ENCODE measurements around the gene DMXL2.
"Not testable (repeated sequence)": the region's sequence is repeated elsewhere in the genome, so short reads cannot be mapped to it uniquely, and the experiment has no call there.

Gene DMXL2

GRCh38 chr15:51568939-51569784 is 53.4 kb downstream of the DMXL2 start:
- not testable (repeated sequence) for DNase-seq

DNA sequence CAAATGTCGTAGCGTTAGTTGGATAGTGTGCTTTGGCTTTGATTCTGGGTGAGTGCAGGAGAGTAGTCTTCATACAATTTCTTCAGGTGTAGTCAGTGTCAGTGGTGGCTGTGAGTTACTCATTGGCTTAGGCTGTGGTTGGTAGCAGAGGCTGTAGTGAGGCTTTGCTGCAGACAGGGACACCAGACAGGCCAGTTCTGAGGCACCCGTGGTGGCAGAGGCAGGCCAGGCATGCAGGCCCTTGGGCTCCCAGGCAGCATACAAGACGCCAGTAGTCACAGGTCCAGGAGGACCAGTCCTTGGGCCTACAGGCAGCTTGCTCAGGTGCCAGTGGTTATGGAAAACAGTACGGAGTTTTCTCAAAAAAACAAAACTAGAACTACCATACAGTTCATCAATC is 61.3 kb downstream of the DMXL2 start:
- no peak for DNase-seq

- no peak for DNase-seq
Observed at GRCh38 chr15:51558876-51559275, 63.7 kb downstream of the DMXL2 start.

DNA sequence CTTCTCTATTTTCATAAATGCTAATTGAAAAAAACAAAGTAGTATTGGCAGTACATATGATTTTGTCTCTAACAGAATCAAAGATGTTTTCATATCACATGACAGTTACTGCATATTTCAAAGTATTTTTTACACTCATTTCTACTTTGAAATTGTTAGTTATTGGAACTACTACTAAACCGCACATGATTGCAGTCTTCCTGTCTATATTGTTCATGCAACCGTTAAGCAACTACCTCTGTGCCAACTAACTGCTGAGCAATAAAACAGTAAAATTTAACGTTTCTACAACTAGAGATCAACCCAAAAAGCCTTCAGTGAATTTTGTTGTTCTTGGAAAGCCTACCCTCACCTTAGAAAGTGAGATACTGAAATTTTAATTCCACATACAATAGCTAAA is 64.2 kb downstream of the DMXL2 start:
- DNase-seq = no peak

DNA sequence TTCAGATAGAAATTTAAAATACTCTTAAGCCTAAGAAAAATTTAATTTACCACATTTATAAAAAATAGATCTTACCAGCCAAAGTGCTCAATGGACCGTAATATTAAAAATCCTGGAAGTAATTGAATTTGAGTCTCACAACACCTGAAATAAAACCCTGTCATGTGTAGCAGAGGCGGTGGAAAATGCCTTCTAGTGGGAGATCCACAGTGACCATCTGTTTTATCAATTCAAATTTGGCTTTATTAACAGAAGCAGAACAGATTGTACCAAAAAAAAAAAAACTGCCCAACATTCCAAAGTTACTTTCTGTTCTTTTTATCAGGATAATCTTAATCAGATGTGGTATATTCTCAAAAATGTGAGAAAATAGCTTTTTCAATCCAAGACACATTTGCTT is 71.7 kb downstream of the DMXL2 start:
- DNase-seq = no peak

DNA sequence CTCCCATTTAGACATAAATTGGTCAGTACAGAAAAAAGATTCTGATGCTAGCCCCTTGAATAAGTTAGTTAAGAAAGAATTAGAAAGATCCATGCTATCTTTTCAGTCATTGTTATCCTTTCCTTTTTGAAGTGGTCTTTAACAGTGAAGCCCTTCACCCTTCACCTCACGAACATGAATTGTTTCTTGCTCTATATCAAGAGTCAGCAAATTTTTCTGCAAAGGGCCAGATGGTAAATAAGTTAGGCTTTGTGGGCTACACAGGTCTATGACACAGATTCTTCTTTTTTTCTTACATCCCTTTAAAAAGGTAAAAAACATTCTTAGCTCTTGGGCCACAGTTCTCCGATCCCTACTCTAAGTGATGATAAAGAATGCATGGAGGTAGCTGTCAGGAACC is 74.9 kb downstream of the DMXL2 start:
- DNase-seq = no peak

- DNase-seq = no peak
Observed at GRCh38 chr15:51536965-51537574, 85.5 kb downstream of the DMXL2 start.

GRCh38 chr15:51533672-51534398 is 88.7 kb downstream of the DMXL2 start:
- DNase-seq = no peak

DNA sequence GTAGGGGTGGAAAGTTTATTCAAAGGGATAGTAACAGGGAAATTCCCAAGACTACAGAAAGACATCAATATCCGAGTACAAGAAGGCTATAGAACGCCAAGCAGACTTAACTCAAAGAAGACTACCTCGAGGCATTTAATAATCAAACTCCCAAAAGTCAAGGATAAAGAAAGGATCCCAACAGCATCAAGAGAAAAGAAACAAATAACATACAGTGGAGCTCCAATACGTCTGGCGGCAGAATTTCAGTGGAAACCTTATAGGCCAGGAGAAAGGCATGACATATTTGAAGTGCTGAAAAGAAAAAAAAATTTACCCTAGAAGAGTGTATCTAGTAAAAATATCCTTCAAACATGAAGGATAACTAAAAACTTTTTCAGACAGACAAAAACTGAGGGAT is 95.6 kb downstream of the DMXL2 start:
- DNase-seq = no peak

DNA sequence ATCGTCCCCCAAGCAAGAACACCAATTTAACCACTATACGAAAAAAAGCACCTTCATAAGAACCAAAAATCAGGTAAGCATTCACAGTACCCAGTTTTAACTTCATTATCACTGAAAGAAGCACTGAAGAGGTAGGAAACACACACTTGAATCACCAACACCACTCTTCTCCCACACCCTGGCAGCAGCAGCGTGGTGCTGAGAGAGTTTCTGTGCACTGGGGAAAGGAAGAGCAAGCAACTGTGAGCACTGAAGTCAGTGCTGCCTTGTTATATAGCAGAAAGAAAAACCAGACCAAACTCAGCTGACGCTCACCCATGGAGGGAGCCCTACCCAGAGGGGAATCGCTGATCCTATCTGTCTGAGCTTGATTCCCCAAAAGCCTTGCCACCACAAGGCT is 98.2 kb downstream of the DMXL2 start:
- DNase-seq = no peak

DNA sequence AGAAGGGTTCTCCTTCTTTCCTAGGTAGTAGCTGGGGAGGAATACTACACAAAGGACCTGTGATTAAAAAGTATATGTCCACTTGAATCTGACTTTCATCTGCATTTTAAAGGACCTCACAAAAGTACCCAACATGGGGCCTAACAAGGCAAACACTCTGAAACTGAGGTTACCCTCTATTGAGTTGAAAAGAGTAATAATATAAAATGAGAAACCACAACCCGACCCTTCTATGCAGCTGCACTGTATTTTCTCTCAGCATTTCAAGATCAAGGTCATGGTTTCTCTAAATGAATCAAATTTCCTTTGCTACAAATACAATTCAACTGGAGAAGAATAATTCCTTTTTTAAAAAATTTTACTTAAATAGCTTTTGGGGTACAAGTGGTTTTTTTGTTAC is 106.3 kb downstream of the DMXL2 start:
- DNase-seq = no peak

DNA sequence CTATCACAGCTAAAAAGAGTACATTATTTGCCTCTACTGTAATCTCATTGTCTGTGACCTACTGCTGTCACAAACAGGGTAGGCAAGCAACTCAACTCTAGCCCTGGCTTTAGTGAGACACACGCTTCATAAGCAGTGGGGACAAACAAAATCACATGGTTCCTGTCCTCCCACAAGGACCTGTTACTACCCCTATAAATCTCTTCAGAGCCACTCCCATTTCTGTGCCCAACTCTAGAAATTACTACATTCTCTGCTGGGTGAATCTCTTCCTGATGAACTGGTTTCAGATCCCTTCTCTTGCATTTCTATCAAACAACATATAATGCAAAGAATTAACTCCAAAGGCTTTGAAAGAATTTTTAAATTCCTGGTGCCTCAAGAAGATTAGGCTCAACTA is 117.3 kb downstream of the DMXL2 start:
- DNase-seq = no peak

DNA sequence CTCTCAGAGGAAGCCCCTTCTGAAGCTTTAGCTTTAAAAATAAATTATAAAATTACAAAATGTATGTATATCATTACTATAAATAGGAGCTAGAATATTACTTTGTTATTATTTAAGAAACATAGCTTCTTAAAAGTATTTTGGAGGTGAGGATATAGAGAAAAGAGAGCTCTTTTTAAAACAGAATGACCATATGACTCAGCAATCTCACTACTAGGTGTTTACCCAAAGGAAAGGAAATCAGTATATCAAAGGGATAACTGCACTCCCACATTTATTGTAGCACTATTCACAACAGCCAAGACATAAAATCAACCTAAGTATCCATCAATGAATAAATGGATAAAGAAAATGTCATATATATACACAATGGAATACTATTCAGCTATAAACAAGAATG is 119.6 kb downstream of the DMXL2 start:
- no peak for DNase-seq

DNA sequence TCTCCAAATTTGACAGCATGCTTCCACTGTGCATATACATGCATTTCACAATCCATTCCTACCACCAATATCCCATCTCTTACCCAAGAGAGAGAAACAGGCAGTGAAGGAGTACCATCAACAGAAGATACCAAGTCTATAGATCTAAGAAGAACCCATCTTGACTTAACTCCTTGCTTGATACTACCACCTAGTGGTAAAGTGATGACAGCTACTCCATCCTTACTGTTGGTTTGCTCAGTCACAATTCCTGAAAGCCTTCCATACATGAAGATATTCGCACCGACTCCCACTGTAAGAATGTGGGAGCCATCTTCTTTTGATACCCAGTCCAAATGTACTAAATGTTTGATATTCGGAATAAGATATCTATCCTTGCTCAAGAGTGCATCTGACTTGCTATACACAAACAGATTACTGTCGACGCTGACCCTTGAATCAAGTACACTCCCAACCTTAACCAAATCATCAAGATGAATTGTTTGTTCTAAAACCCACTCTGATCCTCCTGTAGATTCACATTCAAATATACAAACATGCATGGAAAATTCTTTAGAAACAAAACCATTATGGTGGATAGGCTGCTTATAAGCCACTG is 123.1 kb downstream of the DMXL2 start:
- no peak for DNase-seq

DNA sequence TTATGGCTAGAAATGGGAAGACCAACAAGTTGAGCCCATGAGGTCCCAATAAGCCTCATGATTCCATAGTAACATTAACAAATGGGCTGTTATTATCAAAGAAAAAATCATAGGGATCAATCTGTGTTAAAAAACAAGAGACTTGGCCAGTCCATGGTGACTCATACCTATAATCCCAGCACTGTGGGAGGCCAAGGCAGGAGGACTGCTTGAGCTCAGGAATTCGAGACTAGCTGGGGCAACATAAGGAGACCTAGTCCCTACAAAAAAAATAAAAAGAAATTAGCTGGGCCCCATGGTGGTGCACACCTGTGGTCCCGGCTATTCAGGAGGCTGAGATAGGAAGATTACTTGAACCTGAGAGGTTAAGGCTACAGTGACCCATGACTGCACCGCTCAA is 124.8 kb downstream of the DMXL2 start:
- DNase-seq = no peak

DNA sequence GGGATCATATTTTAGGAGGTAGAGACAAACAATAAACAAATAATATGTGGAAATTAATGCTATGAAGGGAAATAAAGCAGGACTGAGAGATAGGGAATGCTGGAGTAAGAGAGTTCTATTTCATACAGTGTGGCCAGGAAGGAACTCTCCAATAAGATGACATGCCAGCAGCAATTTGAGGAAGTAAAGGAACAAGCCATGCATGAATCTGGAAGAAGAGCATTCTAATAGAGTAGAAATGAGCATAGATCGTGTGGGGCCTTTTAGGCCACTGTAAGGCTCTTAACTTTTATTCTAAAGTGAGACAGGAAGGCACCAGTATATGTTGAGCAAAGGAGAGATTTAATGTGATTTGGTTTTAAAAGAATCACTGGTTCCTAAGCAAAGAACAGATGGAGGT is 126.3 kb downstream of the DMXL2 start:
- no peak for DNase-seq

GRCh38 chr15:51494411-51495314 is 127.9 kb downstream of the DMXL2 start:
- DNase-seq = no peak

- DNase-seq = no peak
Observed at GRCh38 chr15:51493892-51494291, 128.7 kb downstream of the DMXL2 start.

DNA sequence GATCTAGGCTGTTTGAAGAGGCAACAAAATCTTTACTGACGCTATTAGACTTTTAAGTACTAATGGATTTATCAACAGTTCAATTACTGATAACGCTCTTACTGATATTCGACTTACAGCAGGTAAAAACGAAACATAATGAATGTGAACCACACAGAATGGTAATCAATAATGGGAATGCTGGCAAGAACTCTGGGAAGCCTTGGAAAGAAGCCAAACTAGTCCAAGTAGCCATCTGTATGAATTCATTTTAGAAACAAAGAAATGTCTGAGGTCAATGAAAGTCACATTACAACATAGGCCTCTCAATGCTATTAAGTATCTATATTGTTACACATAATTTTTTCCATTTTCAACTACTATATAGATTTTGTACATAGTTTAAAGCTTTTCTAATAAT is 130.0 kb downstream of the DMXL2 start:
- DNase-seq = no peak

DNA sequence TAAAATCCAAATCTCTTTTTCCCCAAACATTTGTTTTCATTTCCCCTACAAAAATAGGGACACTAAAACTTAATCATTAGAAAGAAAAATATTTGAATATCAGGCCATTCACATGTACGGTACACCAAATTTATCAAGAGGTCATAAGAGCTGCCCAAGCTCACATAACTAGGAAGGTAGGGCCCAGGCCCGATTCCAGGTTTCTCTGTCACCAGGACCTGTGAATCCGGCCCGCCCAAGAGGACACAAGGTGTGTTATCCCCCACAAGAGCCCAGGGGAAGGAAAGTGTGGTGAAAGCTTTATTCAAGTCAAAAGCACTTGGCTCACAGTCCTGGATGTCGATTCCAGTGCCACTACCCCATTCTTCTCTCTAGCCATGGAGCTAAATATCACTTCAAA is 130.6 kb downstream of the DMXL2 start:
- no peak for DNase-seq

DNA sequence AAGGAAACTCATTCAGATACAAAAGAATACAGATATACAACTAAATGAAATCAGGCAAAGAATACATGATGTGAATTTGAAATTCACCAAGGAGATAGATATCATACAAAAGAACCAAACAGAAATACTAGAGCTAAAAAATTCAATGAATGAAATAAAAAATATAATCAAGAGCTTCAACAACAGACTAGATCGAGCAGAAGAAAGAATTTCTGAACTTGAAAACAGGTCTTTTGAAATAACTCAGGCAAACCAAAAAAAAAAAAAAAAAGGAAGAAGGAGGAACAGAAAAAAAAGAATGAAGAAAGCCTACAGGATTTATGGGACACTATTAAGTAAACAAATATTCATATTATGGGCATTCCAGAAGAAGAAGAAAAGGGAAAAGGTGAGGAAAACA is 137.8 kb downstream of the DMXL2 start:
- DNase-seq = no peak

GRCh38 chr15:51483985-51484384 is 138.6 kb downstream of the DMXL2 start:
- no peak for DNase-seq

DNA sequence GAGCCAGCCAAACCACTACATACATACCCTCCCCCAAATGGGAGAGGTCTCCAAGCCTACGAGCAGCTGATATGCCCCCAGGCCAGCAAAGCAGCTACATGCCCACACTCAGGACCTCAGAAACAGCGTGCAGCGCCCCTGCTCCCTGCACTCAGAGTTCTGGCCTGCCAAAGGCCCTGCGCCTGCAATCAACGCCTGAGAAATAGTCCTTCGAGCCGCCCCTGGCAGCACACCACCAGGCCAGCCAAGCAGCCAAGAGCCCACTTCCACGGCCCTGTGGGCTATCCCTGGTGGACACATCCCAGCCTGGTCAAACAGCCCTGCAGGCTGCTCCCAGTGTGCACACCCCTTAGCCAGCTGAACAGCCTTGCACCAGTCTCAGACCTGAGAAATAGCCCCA is 139.1 kb downstream of the DMXL2 start:
- no peak for DNase-seq

Data from activated CD4-positive, CD25-positive, alpha-beta regulatory T cell (primary cell).